CD4-positive, alpha-beta T cell treated with Interleukin-4 for 4 hours (primary cell): Measurements from ENCODE around the gene IER2.
"Not testable (repeated sequence)": the region's sequence is repeated elsewhere in the genome, so short reads cannot be mapped to it uniquely, and the experiment has no call there.

Experiments used
- DNase-seq: peaks from one replicate; pipeline ENCODE4 v3.0.0-alpha.2; 2020

The IER2 gene

DNA sequence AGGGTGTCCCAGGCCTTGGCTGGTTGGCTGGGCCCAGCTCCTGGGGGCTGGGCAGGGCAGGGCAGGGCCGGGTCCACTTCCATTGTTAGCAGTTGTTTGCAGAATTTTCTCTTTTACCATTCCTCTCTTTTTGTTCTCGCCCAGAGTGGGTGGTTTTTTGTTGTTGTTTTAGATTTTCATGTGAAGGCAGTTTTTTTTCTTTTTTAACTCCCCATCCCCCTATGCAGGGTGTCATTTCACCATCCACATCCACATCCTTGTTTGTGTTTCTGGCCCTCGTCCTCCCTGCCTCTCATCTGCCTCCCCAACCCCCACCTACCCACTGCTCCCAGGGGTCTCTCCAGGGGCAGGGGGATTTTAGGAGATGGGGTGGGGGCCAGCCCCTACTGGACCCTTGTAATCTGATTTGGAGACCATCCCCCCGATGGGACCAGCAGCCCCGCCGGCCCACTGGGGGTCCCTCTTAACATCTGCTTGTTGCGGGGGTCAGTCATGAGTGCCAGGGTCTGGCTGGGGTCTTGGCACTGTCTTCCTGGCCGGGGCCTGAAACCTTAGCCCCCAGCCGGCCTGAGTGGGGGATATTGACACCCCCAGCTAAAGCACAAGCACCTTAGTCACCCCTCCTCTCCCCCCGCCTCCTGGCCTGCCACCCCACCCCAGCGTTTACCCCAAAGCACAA, 10.4 kb upstream of the IER2 start:
- DNase-seq, result no peak

DNA sequence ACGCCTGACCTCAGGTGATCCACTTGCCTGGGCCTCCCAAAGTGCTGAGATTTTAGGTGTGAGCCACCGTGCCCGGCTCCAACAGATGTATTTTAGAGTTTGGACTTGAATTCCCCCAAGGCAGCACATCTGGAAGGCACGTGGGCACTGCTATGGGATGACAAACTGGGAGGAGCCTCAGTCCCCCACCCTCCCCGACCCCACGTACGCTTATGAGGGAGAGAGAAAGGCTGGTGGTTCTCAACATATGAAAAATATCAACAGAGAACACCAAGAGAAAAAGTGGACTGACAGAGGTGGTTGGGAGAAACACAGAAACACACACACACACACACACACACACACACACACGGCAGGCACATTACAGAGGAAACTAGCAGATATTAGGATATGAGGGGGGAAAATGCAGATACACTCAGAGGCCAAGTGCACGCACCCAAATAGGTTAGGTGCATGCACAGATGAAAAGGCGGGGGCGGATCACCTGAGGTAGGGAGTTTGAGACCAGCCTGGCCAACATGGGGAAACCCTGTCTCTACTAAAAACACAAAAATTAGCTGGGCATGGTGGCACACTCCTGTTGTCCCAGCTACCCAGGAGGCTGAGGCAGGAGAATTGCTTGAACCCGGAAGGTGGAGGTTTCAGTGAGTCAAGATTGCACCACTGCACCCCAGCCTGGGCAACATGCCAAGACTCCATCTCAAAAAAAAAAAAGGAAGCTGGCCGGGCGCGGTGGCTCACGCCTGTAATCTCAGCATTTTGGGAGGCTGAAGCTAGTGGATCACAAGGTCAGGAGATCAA, 3.2 kb upstream of the IER2 start:
- no peak for DNase-seq

DNA sequence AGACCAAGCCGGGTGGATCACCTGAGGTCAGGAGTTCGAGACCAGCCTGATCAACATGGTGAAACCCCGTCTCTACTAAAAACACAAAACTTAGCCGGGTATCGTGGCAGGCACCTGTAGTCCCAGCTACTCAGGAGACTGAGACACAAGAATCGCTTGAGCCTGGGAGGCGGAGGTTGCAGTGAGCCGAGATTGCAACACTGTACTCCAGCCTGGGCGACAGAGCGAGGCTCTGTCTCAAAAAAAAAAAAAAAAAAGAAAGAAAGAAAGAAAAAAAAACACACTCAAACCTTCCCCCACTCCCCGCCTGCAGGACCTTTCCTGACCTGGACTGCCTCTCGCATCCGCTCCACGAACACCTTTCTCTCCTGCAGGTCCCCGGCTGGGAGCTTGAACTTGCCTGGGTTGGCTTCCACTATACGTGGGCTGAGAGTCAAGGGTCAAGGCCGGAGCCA, 1.0 kb upstream of the IER2 start:
- DNase-seq, result not testable (repeated sequence)

DNA sequence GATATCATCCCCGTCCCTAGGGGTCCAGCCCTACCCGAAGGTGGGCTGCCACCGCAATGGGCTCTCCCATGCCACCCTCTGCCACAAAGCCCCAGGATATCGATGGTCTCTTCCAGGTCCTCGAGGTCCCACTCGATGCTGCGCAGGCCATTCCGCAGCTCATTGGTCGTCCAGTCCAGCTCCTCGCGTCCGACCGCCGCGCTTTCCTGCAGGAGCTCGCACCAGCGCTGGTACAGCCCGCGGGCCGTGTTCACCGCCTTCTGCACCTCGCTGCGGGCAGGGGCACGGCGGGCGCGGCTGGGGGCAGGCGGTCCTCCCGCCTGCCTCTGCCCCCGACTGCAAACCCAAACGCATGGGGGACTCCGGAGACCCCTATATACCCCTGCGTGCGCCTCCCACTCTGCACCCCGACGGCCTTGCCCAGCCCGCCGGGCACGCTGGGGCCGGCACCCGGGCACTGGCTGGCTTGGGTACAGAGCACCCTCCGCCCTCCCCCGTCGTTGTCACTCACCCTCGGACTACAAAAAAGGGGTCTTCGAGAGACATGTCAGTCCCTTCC, 504 bp upstream of the IER2 start:
- DNase-seq, result no peak

DNA sequence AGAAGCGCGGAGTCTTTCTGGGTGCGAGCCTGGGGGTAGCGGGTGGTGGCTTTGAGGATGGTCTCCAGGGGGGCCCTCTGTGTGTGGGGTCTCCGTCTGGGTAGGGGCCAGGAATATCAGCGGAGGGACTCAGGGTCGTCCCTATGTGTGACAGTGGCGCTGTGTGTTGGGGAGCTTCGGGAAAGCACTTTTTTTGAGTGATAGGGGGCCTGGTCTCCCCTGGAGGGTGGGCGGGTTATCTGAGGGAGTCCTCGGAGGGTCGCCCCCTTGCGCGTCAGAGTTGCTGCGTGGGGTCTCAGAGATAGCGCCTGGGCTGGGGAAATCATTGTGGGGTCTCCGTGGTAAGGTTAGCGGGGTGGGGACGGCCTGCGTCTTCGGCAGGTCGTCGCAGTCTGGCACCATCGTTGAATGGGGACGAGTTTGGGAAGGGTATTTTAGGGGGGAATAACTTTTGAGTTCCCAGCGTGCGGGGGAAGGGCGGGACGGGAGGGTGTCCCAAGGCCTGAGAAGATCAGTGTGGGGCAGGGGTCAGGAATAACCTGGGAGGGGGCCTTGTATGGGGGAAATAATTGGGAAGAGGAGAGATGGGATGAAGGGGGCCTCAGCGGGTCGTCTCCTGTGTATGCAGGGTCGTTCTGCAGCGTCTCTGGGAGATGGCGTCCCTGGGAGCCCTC, 857 bp downstream of the IER2 start:
- DNase-seq, result no peak

DNA sequence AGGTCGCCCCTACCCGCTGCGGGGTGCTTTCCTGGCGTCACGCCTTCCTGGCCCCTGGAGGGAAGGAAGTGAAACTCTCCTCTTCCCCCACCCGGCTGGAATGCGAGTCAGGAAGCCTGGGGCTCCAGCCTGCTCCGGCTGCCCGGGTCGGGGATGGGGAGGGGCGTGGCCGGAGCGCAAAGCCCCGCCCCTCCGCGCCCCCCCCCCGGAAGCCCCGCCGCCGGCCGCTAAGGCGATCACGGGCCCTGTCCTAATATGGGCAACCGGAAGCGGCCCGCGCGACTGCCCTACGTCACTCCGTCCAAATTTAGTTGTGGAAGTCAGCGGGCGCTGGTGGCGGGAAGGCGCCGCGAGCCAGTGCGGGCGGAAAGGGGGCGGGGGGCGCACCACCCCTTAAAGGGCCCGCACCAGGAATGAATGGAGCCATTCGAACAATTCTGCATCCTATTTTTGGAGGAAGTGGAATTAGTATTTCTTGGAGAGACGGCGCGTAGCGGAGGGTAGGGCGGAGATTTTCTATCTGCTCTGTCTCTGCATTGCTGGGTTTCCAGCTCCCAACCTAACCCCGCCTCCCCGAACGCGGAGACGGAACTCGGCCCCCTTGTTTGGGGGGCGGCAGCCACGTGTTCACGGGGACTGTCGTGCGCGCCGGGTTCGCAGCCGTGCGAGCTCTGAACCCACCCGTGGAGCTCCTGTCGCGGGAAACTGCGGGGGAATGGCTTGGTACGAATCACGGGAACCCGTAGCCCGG, 1.6 kb downstream of the IER2 start:
- DNase-seq, result peak; percentile 97

DNA sequence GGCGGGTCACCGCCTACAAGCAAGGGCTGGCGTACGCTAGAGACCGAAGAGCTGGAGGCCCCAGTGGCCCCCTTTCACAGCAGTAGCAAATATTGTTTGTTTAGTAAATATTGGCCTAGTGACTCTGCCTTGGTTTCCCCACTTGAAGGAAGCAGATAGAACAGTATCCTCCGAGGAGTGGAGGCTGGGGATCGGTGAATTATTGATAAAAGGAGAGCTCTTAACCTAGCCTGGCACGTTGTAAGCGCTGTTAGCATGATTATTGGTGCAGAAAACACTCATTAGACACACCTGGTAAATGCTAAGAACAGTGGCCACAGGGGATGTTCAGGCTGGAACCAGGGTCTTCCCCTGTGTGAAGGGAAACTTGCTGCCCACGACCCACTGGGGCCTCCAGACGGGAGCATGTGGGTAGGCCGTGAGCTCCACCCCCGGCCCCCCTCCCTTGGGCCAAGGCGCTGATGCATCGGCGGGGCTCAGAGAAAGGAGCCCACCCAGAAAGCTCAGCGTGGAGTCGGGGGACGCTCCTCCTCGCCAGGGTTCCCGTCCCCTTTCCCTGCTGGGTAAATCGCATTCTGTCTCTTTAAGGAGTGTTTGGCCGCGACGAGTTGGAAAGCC, 2.3 kb downstream of the IER2 start:
- DNase-seq, result no peak

DNA sequence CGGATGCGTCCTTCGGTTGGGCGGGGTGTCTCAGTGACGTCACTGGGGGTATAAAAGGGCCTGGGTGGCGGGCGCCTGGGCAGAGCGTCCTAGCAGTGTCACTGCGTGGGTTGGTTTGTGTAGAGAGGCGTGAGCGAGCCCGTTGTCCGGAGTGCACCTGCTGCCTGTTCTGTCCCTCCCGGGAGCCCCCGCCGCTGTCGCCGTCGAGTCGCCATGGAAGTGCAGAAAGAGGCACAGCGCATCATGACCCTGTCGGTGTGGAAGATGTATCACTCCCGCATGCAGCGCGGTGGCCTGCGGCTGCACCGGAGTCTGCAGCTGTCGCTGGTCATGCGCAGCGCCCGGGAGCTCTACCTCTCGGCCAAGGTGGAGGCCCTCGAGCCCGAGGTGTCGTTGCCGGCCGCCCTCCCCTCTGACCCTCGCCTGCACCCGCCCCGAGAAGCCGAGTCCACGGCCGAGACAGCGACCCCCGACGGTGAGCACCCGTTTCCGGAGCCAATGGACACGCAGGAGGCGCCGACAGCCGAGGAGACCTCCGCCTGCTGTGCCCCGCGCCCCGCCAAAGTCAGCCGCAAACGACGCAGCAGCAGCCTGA, 2.9 kb downstream of the IER2 start:
- peak; percentile 96 for DNase-seq

DNA sequence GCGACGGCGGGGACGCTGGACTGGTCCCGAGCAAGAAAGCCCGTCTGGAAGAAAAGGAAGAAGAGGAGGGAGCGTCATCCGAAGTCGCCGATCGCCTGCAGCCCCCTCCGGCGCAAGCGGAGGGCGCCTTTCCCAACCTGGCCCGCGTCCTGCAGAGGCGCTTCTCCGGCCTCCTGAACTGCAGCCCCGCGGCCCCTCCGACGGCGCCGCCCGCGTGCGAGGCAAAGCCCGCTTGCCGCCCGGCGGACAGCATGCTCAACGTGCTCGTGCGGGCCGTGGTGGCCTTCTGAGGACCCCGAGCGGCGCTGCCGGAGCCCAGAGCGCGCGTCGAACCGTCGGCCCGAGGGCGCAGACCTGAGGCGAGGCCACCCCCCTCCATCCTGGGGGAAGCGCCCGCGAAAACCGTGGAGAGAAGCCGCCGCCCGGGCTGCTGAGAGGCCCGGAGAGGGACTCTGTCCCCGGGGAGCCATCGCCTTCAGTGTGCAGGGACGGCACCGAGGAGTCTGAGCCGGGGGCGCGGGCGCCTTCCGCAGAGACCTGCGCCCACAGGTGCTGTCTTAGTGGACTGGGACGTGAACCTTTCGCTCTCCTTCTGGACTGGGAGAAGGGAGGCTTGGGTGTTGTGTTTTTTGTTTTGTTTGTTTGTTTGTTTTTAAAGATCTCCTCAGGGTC, 3.5 kb downstream of the IER2 start:
- no peak for DNase-seq

DNA sequence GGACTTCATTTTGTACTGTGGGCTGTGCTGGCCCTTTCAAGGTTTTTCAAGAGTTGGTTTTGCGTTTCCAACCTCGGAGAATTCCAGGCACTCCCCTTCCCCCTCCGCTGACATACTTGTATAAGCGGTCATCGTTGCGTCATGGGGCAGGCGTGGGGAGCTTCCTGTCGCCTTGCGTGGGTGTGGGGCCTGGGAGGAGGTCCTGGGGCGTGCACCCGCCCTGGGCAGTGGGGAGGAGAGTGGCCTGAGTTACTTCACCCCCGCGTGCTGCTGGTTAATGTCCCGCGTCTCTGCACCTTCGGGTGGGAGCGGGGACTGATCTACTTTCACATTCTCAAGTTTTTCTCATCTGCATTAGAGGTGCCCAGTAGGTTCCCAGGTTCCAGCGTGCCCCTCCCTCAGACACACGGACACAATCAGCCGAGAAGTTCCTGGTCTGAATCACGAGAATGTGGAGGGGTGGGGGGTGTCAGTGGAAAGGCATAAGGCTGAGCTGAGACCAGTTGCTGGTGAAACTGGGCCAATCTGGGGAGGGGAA, 4.1 kb downstream of the IER2 start:
- DNase-seq, result peak; percentile 43

DNA sequence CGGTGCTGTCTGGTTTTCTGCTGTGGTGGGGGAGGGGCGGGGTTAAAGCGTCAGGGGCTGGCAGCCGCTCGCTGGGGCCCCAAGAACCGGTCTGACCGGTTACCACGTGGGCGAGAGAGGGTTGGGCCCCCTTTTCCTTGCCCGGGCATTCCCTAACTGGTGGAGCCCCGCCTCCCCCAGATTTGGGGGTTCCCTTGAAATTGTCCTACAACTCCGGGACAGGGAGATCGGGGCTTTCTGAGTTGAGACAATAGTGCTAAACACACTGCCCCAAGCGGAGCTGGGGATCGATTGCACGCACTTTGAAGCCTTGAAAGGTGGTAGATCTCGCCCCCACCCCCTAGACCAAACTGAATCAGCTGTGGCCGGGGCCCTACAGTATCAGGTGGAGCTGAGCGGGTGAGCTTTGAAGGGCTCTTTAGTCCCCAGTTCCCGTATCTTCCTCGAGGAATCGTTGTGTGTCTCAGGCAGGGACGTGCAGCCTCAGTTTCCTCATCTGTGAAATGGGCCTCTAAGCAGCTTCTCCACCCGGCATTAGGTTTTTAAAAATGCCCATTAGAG, 4.8 kb downstream of the IER2 start:
- DNase-seq, result peak; percentile 86

DNA sequence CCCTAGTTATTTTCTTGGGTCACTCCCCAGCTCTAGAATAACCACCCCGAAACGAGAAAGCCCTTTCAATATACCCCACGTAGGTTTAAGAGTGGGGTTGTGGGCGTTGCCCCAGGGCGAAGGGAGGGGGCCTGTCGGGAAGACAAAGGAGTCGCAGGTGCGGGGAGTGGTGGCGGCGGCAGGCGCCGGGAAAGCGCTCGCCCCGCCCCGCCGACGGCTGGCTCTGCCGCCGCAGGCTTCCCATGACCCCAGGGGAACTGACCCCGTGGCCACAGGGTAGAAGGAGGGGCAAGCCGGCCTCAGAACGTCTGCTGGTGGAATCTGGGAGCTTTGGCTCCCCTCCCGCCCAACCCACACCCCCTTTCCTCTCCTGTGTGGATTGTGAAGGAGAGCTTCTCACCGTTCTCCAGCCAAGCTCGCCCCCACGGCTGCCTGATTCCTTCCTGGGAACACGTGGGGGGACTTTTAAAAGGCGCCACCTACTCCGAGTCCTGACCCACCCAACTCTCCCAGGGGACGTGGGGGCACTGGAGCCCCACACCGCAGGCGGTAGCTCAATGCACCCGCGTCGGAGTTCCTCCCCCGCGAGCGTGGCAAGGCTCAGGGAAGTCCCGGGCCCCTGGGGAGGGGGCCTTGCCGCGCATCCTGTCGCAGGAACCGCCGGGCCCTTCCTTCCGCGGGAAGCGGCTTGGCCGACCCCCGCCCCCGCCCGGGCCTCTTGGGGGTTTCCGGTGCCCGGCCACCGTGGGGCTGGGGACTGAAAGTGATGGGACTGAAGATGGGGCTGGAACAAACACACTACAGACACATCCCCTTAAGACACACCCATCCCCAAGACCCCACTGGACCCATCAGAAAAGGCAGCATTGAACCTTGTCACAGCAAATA, 5.5 kb downstream of the IER2 start:
- peak; percentile 71 for DNase-seq

DNA sequence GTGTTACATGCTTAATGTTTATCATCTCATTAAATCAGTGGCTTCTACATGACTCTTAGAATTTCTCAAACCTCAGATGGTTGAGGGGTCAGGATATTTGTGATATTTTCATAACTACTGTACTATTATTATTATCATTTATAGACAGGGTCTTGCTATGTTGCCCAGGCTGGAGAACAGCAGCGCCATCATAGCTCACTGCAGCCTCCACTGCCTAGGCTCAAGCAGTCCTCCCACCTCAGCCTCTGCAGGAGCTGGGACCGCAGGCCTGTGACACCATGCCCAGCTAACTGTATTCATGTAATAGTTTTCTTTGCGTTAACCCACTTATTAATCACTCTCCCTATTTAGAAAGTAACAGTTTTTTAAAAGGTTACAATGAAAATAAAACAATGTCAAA, 9.5 kb downstream of the IER2 start:
- no peak for DNase-seq

DNA sequence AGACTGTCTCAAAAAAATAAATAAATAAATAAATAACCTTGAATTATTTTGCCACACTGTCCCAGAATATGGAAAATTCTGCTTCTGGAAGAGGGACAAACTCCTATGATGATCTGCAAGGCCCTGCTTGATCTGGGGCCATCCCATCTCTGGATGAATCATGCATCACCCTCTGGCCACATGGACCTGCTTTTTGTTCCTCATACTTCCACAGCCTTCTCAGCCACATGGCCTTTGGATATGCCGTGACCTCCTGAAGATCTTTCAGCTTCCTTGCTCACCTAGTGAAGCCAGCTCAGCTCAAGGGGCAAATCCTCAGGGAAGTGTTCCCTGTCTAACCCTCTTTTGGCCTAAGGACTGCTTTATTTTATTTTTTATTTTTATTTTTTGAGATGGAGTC, 10.3 kb downstream of the IER2 start:
- no peak for DNase-seq

DNA sequence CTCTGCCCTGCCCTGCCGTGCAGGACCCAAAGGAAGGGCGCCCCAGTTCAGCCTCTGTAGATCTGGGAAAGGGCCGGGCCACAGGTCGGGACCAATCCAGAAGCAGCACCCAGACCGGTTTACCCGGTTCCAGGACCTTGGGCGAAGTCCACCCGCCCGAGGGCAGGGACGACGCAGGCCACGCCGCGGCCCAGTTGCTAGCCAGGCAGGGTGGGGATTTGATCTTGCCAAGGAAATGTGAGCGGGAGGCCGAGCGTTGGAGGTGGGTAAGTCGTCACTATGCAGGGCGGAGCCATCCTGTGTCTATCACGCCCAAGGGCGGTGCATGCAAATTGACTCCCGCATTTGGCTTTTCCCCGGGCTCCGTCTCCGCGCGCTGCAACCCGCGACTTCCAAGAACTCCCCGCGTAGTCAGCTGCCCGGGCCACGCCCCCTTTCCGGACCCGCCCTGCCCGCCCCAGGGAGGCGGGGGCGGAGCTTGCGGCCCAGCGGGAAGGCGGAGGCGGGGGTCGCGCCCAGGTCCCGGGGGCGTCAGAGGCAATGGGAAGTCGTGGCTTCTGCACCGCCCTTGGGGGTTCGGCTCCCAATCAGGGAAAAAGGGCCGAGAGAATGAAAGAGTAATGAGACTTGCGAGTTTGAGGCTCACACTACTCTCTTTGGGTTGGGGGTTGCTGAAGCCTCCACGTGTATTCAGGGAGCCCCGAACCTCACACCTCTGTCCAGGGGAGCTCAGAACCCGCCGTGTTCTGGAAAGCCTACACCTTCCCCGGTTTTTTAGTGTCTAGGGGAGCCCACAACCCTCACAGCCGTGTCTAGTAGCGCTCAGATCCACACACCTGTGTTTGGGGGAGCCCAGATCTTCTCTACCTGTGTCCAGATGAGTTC, 12.8 kb downstream of the IER2 start:
- DNase-seq, result peak; percentile 89

DNA sequence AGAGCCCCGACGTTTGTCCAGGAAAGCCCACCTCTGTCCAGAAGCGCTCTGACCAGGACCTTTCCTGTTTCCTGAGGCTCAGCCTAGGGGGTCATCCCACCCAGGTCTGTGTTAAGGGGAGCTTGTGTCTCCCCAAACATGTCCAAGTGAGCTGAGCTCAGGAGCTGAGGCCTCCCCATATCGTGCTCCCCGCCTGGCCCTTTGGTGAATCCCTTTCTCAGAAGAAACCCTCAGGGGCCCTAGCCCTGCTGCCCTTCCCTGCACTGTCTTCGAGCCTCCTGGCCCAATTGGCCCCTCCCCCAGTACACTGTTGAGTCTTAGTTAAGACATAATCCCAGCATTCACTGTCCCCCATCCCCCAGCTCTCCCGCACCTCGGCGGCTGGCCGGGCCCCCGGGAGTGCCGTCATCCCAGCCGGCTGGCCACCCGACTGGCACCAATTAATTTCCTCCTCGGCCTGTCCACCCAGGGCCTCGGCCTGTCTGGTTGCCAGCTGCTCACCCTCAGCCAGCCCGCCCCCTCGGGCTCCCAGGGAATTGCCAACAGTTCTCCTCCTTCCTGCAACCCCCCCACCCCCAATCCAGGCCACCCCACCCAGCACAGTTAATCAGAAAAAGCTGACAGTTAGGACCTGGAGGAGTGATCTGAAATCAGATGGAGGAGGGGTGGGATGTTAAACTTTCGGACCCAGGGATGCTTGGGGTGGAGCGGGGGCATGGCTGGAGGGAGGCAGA, 13.6 kb downstream of the IER2 start:
- no peak for DNase-seq

DNA sequence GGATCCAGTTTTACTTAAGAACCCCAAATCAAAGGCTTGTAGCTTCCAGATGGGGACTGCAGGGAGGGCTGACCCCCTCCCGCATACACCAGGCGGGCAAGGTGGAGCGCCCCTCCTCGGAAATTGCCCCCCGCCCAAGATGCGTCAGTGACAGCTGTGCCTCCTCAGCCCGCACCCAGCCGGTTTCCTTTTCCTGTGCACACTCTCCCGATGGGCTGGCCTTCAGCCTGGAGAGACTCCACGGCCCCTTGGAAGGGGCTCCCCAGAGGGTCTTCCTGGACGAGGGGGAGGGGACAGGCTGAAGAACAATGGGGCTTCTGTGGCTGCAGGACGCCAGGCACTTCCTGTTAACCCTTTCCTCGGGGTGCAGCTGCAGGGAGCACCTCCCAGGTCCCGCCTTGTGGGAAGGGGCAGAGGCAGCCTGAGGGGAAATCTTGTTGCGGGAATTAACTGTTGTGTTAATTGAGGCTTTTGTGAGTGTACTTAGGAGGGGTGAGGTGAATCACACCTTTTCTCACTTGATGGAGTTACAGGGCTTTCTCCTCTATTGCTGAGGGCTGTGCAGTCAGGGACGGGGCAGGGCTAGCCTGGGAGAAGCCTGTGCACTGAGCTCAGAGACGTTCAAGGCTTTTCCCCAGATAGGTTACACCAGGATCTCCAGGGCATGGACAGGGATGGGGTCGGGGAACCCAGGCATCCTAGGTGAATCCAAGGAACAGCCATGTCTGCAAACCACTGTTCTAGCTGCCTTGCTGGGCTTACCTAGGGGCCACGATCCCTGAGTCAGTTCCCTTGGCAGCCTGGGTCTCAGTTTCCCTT, 14.3 kb downstream of the IER2 start:
- DNase-seq, result peak; percentile 53
